Breast epithelium (tissue), 3 donors: ENCODE measurements around the gene SPTB.

ENCODE experiments used
- POLR2A ChIP-seq: fragments of 450-650 bp; IDR thresholded peaks from one replicate; pipeline ENCODE4 v1.6.1; 2016; ENCODE audit warnings: antibody characterized with exemption, mild to moderate bottlenecking, moderate library complexity
- TF ChIP-seq, protein P1 (sequence below), 3 donors: fragments of 450-650 bp; IDR thresholded peaks; one replicate each; pipeline ENCODE4 v1.5.1; 2016 to 2017; ENCODE audit warnings: antibody characterized with exemption in 3 of 3, mild to moderate bottlenecking in 3 of 3, moderate library complexity in 3 of 3

DNA sequence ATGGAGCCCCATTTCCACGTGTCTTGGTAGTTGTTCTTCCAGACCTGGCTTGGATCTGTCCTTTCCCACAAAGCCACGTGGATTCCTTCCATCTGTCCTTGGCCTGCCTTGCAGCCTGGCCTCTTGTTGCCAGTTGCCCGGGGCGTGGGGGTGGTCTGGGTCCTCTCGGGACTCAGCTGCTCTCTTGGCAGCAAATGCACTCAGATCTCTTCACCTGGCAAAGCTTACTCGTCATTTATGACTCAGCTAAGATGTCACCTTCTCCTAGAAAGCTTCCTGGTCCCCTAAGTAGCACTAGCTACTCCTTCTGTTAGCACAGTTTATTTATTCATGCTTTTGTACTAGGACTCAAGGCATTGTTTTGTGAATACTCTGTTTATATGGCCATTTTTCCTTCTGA lies 161.8 kb downstream of the SPTB start:
- TF ChIP-seq, protein P1, sequence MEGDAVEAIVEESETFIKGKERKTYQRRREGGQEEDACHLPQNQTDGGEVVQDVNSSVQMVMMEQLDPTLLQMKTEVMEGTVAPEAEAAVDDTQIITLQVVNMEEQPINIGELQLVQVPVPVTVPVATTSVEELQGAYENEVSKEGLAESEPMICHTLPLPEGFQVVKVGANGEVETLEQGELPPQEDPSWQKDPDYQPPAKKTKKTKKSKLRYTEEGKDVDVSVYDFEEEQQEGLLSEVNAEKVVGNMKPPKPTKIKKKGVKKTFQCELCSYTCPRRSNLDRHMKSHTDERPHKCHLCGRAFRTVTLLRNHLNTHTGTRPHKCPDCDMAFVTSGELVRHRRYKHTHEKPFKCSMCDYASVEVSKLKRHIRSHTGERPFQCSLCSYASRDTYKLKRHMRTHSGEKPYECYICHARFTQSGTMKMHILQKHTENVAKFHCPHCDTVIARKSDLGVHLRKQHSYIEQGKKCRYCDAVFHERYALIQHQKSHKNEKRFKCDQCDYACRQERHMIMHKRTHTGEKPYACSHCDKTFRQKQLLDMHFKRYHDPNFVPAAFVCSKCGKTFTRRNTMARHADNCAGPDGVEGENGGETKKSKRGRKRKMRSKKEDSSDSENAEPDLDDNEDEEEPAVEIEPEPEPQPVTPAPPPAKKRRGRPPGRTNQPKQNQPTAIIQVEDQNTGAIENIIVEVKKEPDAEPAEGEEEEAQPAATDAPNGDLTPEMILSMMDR (IDR thresholded peaks at IDR 0.05), result no peak
- no peak for TF ChIP-seq POLR2A
